ENCODE results near the gene LRCH2.

The LRCH2 gene, protein sequence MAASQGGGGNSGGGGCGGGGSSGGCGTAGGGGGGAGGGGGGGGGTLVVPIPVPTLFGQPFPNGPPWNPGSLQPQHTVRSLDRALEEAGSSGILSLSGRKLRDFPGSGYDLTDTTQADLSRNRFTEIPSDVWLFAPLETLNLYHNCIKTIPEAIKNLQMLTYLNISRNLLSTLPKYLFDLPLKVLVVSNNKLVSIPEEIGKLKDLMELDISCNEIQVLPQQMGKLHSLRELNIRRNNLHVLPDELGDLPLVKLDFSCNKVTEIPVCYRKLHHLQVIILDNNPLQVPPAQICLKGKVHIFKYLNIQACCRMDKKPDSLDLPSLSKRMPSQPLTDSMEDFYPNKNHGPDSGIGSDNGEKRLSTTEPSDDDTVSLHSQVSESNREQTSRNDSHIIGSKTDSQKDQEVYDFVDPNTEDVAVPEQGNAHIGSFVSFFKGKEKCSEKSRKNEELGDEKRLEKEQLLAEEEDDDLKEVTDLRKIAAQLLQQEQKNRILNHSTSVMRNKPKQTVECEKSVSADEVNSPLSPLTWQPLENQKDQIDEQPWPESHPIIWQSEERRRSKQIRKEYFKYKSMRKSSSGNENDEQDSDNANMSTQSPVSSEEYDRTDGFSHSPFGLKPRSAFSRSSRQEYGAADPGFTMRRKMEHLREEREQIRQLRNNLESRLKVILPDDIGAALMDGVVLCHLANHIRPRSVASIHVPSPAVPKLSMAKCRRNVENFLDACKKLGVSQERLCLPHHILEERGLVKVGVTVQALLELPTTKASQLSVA

DNA sequence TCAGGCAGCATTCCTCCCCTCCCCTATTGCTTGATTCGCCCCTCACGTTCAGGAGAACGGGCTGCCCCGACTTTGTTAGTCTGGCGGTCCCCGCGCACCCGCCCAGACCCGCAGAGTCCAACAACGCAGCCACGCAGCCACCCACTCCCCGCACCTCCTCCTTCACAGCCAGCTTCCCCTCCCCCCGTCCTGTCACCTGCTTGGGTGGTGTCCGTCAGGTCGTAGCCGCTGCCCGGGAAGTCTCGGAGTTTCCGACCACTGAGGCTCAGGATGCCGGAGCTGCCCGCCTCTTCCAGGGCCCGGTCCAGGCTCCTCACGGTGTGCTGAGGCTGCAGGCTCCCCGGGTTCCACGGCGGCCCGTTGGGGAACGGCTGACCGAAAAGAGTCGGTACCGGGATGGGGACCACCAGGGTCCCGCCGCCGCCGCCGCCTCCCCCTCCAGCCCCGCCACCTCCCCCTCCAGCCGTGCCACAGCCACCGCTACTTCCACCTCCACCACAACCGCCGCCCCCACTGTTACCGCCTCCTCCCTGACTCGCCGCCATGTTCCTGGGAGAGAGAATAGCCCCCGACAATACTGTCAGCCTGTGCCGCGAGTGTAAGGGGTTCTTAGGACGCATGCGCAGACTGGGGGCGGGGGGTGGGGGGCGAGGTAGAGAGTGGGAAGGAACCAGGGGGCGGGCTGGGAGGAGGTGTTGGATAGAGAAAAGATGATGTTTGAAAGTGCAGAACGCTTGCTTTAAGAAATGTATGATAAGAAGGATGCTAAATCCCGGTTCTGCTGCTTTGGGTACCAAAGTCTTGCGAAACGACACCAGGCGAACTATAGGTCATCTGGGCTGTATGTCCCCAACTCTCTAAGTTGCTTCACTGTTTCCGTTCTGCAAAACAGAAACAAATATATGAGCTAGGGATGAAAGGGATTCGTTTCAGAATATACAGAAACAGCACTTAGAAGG lies at the start of gene LRCH2:
TSS of gene LRCH2 (minus strand) at position 600 of the 959 bp plus-strand sequence. CDS start at position 545, 55 bp downstream.
- no peak within 1 kb of the TSS for H3K4me3 ChIP-seq (ENCODE audit: low read depth, low read length)
- TF ChIP-seq, protein P1, sequence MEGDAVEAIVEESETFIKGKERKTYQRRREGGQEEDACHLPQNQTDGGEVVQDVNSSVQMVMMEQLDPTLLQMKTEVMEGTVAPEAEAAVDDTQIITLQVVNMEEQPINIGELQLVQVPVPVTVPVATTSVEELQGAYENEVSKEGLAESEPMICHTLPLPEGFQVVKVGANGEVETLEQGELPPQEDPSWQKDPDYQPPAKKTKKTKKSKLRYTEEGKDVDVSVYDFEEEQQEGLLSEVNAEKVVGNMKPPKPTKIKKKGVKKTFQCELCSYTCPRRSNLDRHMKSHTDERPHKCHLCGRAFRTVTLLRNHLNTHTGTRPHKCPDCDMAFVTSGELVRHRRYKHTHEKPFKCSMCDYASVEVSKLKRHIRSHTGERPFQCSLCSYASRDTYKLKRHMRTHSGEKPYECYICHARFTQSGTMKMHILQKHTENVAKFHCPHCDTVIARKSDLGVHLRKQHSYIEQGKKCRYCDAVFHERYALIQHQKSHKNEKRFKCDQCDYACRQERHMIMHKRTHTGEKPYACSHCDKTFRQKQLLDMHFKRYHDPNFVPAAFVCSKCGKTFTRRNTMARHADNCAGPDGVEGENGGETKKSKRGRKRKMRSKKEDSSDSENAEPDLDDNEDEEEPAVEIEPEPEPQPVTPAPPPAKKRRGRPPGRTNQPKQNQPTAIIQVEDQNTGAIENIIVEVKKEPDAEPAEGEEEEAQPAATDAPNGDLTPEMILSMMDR (IDR thresholded peaks at IDR 0.05; ENCODE audit: low read depth, low read length, missing control alignments) = no peak
- no peak for DNase-seq (ENCODE audit: low read depth)

DNA sequence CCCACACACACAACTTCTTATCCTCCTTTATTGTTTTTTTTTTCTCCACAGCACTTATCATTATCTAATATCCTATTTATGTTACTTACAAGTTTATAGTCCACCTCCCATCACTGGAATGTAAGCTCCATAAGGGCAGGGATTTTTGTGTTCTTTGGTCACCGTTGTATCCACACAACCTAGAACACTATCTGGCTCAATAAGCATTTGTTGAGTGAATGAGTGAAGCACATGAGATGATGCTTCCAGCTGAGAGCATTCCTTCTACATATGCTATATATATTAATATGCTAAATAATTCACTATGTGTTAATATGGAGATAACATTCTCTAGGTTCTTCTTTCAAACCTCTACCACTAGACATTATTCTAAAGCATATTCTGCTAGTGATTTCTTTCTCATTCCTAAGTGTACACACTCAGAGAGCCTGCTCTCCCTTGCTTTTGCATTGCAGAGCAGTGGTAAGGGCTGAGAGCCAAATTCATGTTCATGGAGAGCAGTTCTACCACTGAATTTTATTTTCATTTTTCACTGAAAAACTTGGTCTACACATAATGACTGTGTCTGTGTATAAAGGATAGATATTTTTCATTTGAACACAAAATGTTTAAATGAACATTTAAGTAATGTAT lies 35.3 kb upstream of the LRCH2 start:
- no peak for DNase-seq (ENCODE audit: low read depth)
- TF ChIP-seq, protein P1 (IDR thresholded peaks at IDR 0.05; ENCODE audit: low read depth, low read length, missing control alignments) = no peak
- H3K4me3 ChIP-seq (ENCODE audit: low read depth, low read length) = no peak overlapping the region

DNA sequence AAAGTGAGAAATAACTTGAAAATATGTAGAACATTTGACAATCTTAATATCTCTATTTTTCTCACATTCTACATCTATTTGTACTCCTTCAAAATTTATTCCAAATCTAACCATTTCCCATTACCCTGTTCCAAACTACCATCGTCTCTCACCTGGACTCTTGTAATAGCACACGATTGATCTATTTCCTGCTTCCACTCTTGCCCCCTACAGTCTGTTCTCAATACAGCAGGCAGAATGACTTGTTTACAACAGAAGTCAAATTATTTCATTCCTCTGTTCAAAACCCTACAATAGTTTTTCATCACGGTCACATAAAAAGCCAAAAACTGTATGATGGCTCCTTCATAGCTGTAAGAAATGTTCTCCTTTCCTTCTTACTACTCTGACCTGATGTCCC lies 34.5 kb upstream of the LRCH2 start:
- TF ChIP-seq, protein P1 (IDR thresholded peaks at IDR 0.05; ENCODE audit: low read depth, low read length, missing control alignments) = peak; percentile 44
- DNase-seq (ENCODE audit: low read depth) = no peak
- H3K4me3 ChIP-seq (ENCODE audit: low read depth, low read length) = no peak overlapping the region

DNA sequence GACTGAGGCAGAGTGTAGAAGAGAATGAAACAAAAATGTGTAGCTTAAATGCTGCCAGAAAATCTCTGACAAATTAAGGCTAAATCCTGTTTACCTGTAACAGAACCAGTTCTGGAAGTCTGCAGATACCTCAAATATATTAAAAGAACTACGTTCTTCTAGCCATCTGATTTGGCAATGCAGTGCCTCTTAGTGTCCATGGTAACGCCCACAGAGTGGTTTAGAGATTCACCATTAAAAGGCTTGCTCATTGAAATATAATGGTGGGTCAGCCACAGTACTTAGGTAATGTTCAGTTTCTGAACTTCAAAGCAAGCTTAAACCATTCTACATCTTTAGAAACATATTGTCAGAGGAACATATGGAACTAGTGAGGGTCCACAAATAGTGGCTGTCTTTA lies 32.4 kb upstream of the LRCH2 start:
- no peak overlapping the region for H3K4me3 ChIP-seq (ENCODE audit: low read depth, low read length)
- no peak for DNase-seq (ENCODE audit: low read depth)
- TF ChIP-seq, protein P1 (IDR thresholded peaks at IDR 0.05; ENCODE audit: low read depth, low read length, missing control alignments) = no peak

DNA sequence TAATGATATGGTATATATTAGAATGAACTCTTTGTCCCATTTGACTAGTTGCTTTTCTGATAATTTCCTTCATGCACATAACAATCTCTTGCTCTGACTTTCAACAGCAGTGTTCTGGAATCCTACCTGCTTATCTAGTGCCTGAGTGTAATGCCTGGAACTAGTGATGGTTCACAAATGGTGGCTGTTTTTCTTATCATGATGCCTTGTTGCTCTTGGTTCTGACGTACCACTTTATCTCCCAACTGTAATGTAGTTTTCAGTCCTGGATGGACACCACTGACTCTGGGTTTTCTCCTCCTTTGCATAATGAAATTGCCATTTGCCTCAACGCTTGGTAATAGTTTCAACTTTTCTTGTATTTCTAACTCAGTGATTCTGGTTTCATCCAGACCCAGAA lies 30.1 kb upstream of the LRCH2 start:
- no peak for DNase-seq (ENCODE audit: low read depth)
- TF ChIP-seq, protein P1 (IDR thresholded peaks at IDR 0.05; ENCODE audit: low read depth, low read length, missing control alignments) = no peak
- no peak overlapping the region for H3K4me3 ChIP-seq (ENCODE audit: low read depth, low read length)

DNA sequence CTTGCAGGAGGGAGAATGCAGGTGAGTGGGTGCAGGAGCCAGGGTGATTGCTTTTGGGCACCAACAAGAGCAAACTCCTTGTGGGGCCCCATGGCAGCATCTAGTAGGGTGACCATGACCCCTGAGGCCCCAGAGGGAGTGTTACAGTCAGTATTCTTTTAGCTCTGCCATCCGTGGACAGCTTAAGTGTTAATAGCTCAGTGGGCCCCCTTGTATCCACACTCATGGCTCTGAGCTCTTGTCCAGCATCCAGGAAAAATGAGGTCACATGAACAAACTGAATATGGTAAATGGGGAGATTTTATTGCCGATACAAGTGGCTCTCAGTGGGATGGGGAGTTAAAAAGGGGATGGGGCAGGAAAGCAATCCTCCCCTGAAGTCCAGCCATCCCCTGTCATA lies 27.3 kb upstream of the LRCH2 start:
- no peak for DNase-seq (ENCODE audit: low read depth)
- TF ChIP-seq, protein P1 (IDR thresholded peaks at IDR 0.05; ENCODE audit: low read depth, low read length, missing control alignments) = no peak
- H3K4me3 ChIP-seq (ENCODE audit: low read depth, low read length) = no peak overlapping the region

All from GM12864 (cell line).